Esophagus muscularis mucosa (tissue), 4 donors: Measurements from ENCODE around the gene GDF2. TPM values are rescaled to one million over a fixed set of nuclear protein-coding genes. Genes with fewer than 3 reads are reported as not detected.

ENCODE experiments used
- DNase-seq: peaks from one replicate; pipeline ENCODE4 v3.0.0-alpha.2; 2017; ENCODE audit errors: extremely low spot score
- H3K27ac ChIP-seq, 4 donors: fragments of 200-600 bp; sonication (generic); replicated peaks in 1 of 4; 1 replicate in 3 of 4; 2 replicates in 1 of 4; pipeline ENCODE4 v1.5.1; 2016 to 2019; ENCODE audit warnings: mild to moderate bottlenecking in 1 of 4
- H3K27me3 ChIP-seq, 4 donors: fragments of 200-600 bp; sonication (generic); one replicate each; pipeline versions ENCODE4 v1.5.1 to v1.6.0; 2016 to 2019
- H3K36me3 ChIP-seq, 4 donors: fragments of 200-600 bp; sonication (generic); one replicate each; pipeline ENCODE4 v1.5.1; 2016 to 2019
- H3K4me1 ChIP-seq, 4 donors: fragments of 200-600 bp; sonication (generic); one replicate each; pipeline ENCODE4 v1.5.1; 2016 to 2019
- H3K4me3 ChIP-seq, 4 donors: fragments of 200-600 bp; sonication (generic); 1 replicate in 2 of 4; 2 replicates in 2 of 4; pipeline ENCODE4 v1.5.1; 2016 to 2019; ENCODE audit warnings: mild to moderate bottlenecking in 4 of 4, moderate library complexity in 1 of 4
- H3K9me3 ChIP-seq, 4 donors: fragments of 200-600 bp; sonication (generic); 1 replicate in 3 of 4; 2 replicates in 1 of 4; pipeline ENCODE4 v1.5.1; 2016 to 2019
- EP300 ChIP-seq: sonication (generic); formaldehyde crosslinking; IDR thresholded peaks from one replicate; pipeline ENCODE4 v1.6.1; 2017; ENCODE audit warnings: antibody characterized with exemption
- POLR2A ChIP-seq: fragments of 450-650 bp; IDR thresholded peaks from one replicate; pipeline ENCODE4 v1.6.1; 2017; ENCODE audit warnings: antibody characterized with exemption, moderate library complexity, mild to moderate bottlenecking, low read depth
- POLR2AphosphoS5 ChIP-seq, 2 donors: sonication (generic); formaldehyde crosslinking; IDR thresholded peaks; one replicate each; pipeline ENCODE4 v1.6.1; 2017; ENCODE audit warnings: antibody characterized with exemption in 2 of 2
- WGBS: methylation state at CpG from one replicate; pipeline ENCODE4 v1.1.5; 2018; 5-methylcytosine and 5-hydroxymethylcytosine counted together
- intact Hi-C: fragments of 100-400 bp; cut with DNase I; formaldehyde crosslinking; loops from one replicate; pipeline ENCODE4 v1.15.1; 2023
- total RNA-seq, 4 donors: library from RNA; depleted of rRNA; stranded (reverse); fragments of >200 nt; gene quantifications; one replicate each; pipeline versions ENCODE4 v1.1.0 to v1.2.1, GENCODE V29; 2016
- TF ChIP-seq, protein P1 (sequence below), 3 experiments: fragments of 200-600 bp in 2 of 3; fragments of 450-650 bp in 1 of 3; sonication (generic) in 2 of 3; IDR thresholded peaks; one replicate each; pipeline ENCODE4 v1.5.1; 2017 to 2019; ENCODE audit warnings: antibody characterized with exemption in 3 of 3, mild to moderate bottlenecking in 2 of 3, moderate library complexity in 1 of 3

The GDF2 gene
- total RNA-seq, 4 donors from 2014 or later: not detected

DNA sequence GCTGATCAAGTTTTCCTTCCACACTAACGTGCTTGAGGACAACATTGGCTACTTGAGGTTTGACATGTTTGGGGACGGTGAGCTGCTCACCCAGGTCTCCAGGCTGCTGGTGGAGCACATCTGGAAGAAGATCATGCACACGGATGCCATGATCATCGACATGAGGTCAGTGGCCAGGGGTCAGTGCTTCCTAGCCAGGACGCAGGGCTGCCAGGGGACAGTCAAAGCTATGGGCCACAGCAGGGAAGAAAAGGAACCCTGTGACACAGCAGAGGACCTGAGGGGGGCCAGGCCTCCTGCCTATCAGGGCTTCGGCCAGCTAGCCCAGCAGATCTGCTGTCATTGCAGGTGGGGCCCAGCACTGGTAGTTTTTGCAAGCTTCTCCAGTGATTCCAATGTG lies 31.1 kb downstream of the GDF2 start:
- no peak overlapping the region for H3K27ac ChIP-seq
- H3K9me3 ChIP-seq: no peaks in the 10 kb centered on the region
- intact Hi-C loops: no loop called here
- H3K4me1 ChIP-seq: no peaks in the 10 kb centered on the region
- no peak for TF ChIP-seq EP300
- no peak overlapping the region for H3K4me3 ChIP-seq
- H3K36me3 ChIP-seq: no peaks in the 10 kb centered on the region
- no peaks in the 10 kb centered on the region for H3K27me3 ChIP-seq
- 94% methylated on average over 5 of the region's 6 CpGs for WGBS
- no peak for DNase-seq

DNA sequence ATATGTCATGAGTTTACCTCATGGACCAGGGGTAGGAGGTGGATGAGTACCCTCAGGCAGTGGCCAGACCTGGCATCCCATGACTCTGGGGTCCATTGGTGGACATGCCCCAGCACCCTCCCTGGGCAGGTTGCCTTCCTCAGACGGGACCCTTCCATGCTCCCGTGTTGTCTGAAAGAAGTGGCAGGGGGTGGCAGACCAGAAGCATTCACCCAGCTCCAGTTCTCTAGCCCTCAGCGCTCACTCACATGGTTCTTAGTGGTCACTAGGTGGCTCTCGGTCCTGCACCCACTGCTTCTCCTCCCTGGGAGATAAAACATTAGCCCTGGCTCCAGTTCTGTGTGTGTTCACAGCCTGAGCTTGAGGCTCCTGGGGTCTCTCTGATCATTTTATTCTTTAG lies 31.9 kb downstream of the GDF2 start:
- H3K27me3 ChIP-seq: no peaks in the 10 kb centered on the region
- no peaks in the 10 kb centered on the region for H3K9me3 ChIP-seq
- no peak overlapping the region for H3K4me3 ChIP-seq
- no peaks in the 10 kb centered on the region for H3K36me3 ChIP-seq
- 91% methylated on average over 4 of the region's 4 CpGs for WGBS
- no peaks in the 10 kb centered on the region for H3K4me1 ChIP-seq
- TF ChIP-seq POLR2A (no peak), EP300 (no peak), POLR2AphosphoS5 (IDR thresholded peaks at IDR 0.05) (no peak)
- TF ChIP-seq, protein P1, sequence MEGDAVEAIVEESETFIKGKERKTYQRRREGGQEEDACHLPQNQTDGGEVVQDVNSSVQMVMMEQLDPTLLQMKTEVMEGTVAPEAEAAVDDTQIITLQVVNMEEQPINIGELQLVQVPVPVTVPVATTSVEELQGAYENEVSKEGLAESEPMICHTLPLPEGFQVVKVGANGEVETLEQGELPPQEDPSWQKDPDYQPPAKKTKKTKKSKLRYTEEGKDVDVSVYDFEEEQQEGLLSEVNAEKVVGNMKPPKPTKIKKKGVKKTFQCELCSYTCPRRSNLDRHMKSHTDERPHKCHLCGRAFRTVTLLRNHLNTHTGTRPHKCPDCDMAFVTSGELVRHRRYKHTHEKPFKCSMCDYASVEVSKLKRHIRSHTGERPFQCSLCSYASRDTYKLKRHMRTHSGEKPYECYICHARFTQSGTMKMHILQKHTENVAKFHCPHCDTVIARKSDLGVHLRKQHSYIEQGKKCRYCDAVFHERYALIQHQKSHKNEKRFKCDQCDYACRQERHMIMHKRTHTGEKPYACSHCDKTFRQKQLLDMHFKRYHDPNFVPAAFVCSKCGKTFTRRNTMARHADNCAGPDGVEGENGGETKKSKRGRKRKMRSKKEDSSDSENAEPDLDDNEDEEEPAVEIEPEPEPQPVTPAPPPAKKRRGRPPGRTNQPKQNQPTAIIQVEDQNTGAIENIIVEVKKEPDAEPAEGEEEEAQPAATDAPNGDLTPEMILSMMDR (IDR thresholded peaks at IDR 0.05): no peak
- H3K27ac ChIP-seq: no peak overlapping the region
- no peak for DNase-seq
- intact Hi-C loops: no loop called here

DNA sequence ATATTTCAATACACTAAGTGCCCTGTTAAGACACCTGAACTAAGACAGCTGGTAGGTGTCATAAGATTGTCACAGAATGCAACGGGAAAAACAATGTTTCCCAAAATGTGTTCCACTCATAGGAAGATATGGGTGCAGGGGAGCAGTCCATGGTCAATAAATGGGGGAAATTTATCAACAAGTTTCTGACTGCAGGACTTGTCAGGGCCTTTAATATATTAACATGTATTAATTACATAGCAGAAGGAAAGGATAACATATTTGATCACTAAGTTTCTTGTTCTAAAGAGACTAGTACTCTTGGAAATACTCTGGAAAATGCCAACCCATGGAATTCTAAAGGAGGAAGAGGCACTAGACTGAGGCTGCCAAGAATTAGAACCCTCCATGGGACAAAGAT lies 32.6 kb downstream of the GDF2 start:
- 83% methylated on average over 1 of the region's 1 CpG for WGBS
- H3K4me1 ChIP-seq: no peaks in the 10 kb centered on the region
- H3K27me3 ChIP-seq: no peaks in the 10 kb centered on the region
- no peaks in the 10 kb centered on the region for H3K9me3 ChIP-seq
- intact Hi-C loops: no loop called here
- DNase-seq: no peak
- no peak for TF ChIP-seq POLR2AphosphoS5 (IDR thresholded peaks at IDR 0.05)
- no peak for TF ChIP-seq EP300
- TF ChIP-seq, protein P1 (IDR thresholded peaks at IDR 0.05): no peak
- TF ChIP-seq POLR2A: no peak
- H3K27ac ChIP-seq: no peak overlapping the region
- no peaks in the 10 kb centered on the region for H3K36me3 ChIP-seq
- no peak overlapping the region for H3K4me3 ChIP-seq

DNA sequence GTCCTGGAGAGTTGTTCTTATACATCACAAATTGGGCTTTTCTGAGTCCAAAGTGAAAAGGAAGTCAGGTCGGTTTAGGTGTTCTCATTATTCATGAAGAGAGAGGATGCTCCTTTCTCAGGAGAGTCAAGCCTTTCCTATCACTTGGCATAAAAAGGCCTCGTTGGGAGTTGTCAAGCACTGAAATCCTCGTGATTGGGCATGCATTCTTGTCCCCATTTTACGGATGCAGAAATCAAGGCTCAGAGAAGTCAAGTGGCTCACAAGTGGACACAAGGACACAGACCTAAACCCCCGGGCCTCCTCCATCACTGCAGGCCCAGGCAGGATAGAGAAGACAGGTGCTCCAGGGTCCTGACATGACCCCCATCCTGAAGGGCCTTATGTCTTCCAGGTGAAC lies 34.5 kb downstream of the GDF2 start:
- no peak for TF ChIP-seq POLR2AphosphoS5 (IDR thresholded peaks at IDR 0.05)
- Histone ChIP-seq H3K27ac (no peak overlapping the region), H3K27me3 (no peaks in the 10 kb centered on the region), H3K4me1 (no peaks in the 10 kb centered on the region), H3K9me3 (no peaks in the 10 kb centered on the region), H3K36me3 (no peaks in the 10 kb centered on the region), H3K4me3 (no peak overlapping the region)
- no peak for DNase-seq
- WGBS: 89% methylated on average over 5 of the region's 5 CpGs
- intact Hi-C loops: no loop called here

DNA sequence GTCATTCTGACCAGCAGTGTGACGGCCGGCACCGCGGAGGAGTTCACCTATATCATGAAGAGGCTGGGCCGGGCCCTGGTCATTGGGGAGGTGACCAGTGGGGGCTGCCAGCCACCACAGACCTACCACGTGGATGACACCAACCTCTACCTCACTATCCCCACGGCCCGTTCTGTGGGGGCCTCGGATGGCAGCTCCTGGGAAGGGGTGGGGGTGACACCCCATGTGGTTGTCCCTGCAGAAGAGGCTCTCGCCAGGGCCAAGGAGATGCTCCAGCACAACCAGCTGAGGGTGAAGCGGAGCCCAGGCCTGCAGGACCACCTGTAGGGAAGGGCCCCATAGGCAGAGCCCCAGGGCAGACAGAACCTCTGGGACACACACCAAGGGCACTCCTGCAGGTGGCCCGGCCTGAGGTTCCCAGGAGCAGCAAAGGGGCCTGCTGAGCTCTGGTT lies 34.9 kb downstream of the GDF2 start:
- intact Hi-C loops: no loop called here
- DNase-seq: no peak
- Histone ChIP-seq H3K27me3 (no peaks in the 10 kb centered on the region), H3K4me3 (no peak overlapping the region), H3K27ac (no peak overlapping the region), H3K36me3 (no peaks in the 10 kb centered on the region), H3K9me3 (no peaks in the 10 kb centered on the region), H3K4me1 (no peaks in the 10 kb centered on the region)
- 89% methylated on average over 3 of the region's 12 CpGs for WGBS
- TF ChIP-seq POLR2A (no peak), EP300 (no peak)

DNA sequence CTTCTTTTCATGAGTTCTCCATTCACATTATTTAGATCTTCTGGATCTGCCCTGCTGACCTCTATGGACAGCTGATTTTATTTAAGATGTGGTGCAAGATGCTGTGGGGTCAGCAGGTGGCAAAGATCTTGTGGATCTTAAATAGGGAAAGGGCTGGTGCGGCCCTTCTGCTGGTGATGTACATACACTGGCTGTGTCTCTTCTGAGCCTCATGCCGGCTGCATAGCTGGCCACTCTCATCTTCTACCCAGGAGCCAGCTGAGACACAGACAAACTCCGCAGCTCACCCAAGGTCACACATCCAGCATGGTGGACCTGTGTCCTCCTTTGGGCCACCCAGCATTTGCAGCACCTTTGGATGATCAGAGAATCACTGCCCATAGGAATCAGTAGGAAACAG lies 35.7 kb downstream of the GDF2 start:
- no peaks in the 10 kb centered on the region for H3K9me3 ChIP-seq
- no peaks in the 10 kb centered on the region for H3K4me1 ChIP-seq
- WGBS: 84% methylated on average over 3 of the region's 3 CpGs
- TF ChIP-seq POLR2A (no peak), EP300 (no peak), POLR2AphosphoS5 (IDR thresholded peaks at IDR 0.05) (no peak)
- TF ChIP-seq, protein P1 (IDR thresholded peaks at IDR 0.05): no peak
- H3K36me3 ChIP-seq: no peaks in the 10 kb centered on the region
- H3K27me3 ChIP-seq: no peaks in the 10 kb centered on the region
- no peak overlapping the region for H3K4me3 ChIP-seq
- no peak for DNase-seq
- intact Hi-C loops: no loop called here
- no peak overlapping the region for H3K27ac ChIP-seq
